Gastroesophageal sphincter (tissue), 4 donors: ENCODE results near the gene RIPK4. TPM values are rescaled to one million over a fixed set of nuclear protein-coding genes. Genes with fewer than 3 reads are reported as not detected.
"Not testable (repeated sequence)": the region's sequence is repeated elsewhere in the genome, so short reads cannot be mapped to it uniquely, and the experiment has no call there.

Experiments
- ATAC-seq: fragments of 150-250 bp; one replicate; pipeline ENCODE4 v1.9.1; 2016; ENCODE audit warnings: mild to moderate bottlenecking, moderate library complexity
- H3K27ac ChIP-seq, 4 donors: fragments of 200-600 bp; sonication (generic) in 3 of 4; 1 replicate in 3 of 4; 2 replicates in 1 of 4; pipeline ENCODE4 v1.5.1; 2016 to 2019
- H3K27me3 ChIP-seq: fragments of 200-600 bp; sonication (generic); one replicate; pipeline ENCODE4 v1.5.1; 2019
- H3K36me3 ChIP-seq, 2 donors: fragments of 200-600 bp; sonication (generic); one replicate each; pipeline ENCODE4 v1.5.1; 2019; ENCODE audit warnings: control low read depth in 1 of 2
- H3K4me1 ChIP-seq, 3 donors: fragments of 200-600 bp; sonication (generic); 1 replicate in 2 of 3; 2 replicates in 1 of 3; pipeline ENCODE4 v1.5.1; 2016 to 2019; ENCODE audit warnings: control low read depth in 2 of 3
- H3K4me3 ChIP-seq, 2 donors: fragments of 200-600 bp; sonication (generic); one replicate each; pipeline ENCODE4 v1.5.1; 2019; ENCODE audit warnings: mild to moderate bottlenecking in 1 of 2, moderate library complexity in 1 of 2
- H3K9me3 ChIP-seq, 3 donors: fragments of 200-600 bp; sonication (generic); one replicate each; pipeline ENCODE4 v1.5.1; 2017 to 2019; ENCODE audit warnings: control low read depth in 2 of 3
- CTCF ChIP-seq, 4 experiments: fragments of 200-600 bp in 2 of 4; fragments of 450-650 bp in 2 of 4; sonication (generic) in 1 of 4; IDR thresholded peaks; one replicate each; pipeline ENCODE4 v1.5.1; 2017 to 2019; ENCODE audit warnings: antibody characterized with exemption in 4 of 4, mild to moderate bottlenecking in 2 of 4, moderate library complexity in 2 of 4
- EP300 ChIP-seq: sonication (generic); formaldehyde crosslinking; IDR thresholded peaks from one replicate; pipeline ENCODE4 v1.6.1; 2017; ENCODE audit warnings: antibody characterized with exemption, mild to moderate bottlenecking
- POLR2A ChIP-seq, 2 donors: fragments of 450-650 bp; IDR thresholded peaks; one replicate each; pipeline ENCODE4 v1.6.1; 2017; ENCODE audit warnings: antibody characterized with exemption in 2 of 2, mild to moderate bottlenecking in 2 of 2, moderate library complexity in 1 of 2
- POLR2AphosphoS5 ChIP-seq: sonication (generic); formaldehyde crosslinking; IDR thresholded peaks from one replicate; pipeline ENCODE4 v1.6.1; 2017; ENCODE audit warnings: antibody characterized with exemption
- WGBS, 2 donors: methylation state at CpG; one replicate each; pipeline ENCODE4 v1.1.5; 2018; ENCODE audit warnings: low coverage in 1 of 2; 5-methylcytosine and 5-hydroxymethylcytosine counted together
- total RNA-seq, 4 donors: library from RNA; depleted of rRNA; stranded (reverse); fragments of >200 nt; gene quantifications; one replicate each; pipeline ENCODE4 v1.1.0, GENCODE V29; 2016

Gene RIPK4
- total RNA-seq, 4 donors from 2014 or later = 0.40 to 5.8 (median 1.5) TPM

GRCh38 chr21:41726630-41726969 is 40.3 kb downstream of the RIPK4 start:
- peaks cover 0 to 8% (median 0%) of the 10 kb centered on the region in 3 donors for H3K4me1 ChIP-seq
- H3K4me3 ChIP-seq = no peak overlapping the region
- TF ChIP-seq POLR2AphosphoS5 (no peak), POLR2A (IDR thresholded peaks at IDR 0.05) (no peak), EP300 (no peak), CTCF (IDR thresholded peaks at IDR 0.05) (no peak)
- H3K36me3 ChIP-seq = no peaks in the 10 kb centered on the region
- no peak overlapping the region for H3K27ac ChIP-seq
- peaks cover 83% of the 10 kb centered on the region for H3K27me3 ChIP-seq
- WGBS, 2 donors = 84% methylated on average over 3 of the region's 9 CpGs; no CpG with 5 or more reads in 1 of the 2 donors
- no peak for ATAC-seq
- peaks cover 0 to 6% (median 0%) of the 10 kb centered on the region in 3 donors for H3K9me3 ChIP-seq

GRCh38 chr21:41726058-41726558 is 40.7 kb downstream of the RIPK4 start:
- H3K27me3 ChIP-seq = peaks cover 83% of the 10 kb centered on the region
- no peak overlapping the region for H3K4me3 ChIP-seq

GRCh38 chr21:41725421-41726031 is 41.3 kb downstream of the RIPK4 start:
- Histone ChIP-seq H3K27me3 (peaks cover 88% of the 10 kb centered on the region), H3K4me1 (peaks cover 0 to 8% (median 0%) of the 10 kb centered on the region in 3 donors), H3K27ac (no peak overlapping the region), H3K36me3 (no peaks in the 10 kb centered on the region), H3K4me3 (no peak overlapping the region), H3K9me3 (no peaks in the 10 kb centered on the region)
- TF ChIP-seq CTCF (IDR thresholded peaks at IDR 0.05) = no peak
- no peak for TF ChIP-seq EP300
- TF ChIP-seq POLR2AphosphoS5 = no peak
- TF ChIP-seq POLR2A (IDR thresholded peaks at IDR 0.05) = no peak
- ATAC-seq = no peak
- WGBS, 2 donors = 35 to 41% methylated on average over 2 of the region's 33 CpGs

More at GRCh38 chr21:41726058-41726558, 40.7 kb downstream of the RIPK4 start:
- Histone ChIP-seq H3K27ac (no peak overlapping the region), H3K9me3 (peaks cover 0 to under 1% (median 0%) of the 10 kb centered on the region in 3 donors), H3K4me1 (peaks cover 0 to 8% (median 0%) of the 10 kb centered on the region in 3 donors), H3K36me3 (no peaks in the 10 kb centered on the region)
- WGBS, 2 donors = 20 to 64% methylated on average over 1 to 8 of the region's 19 CpGs
- no peak for TF ChIP-seq CTCF (IDR thresholded peaks at IDR 0.05)
- TF ChIP-seq EP300 = no peak
- TF ChIP-seq POLR2AphosphoS5 = no peak
- no peak for TF ChIP-seq POLR2A (IDR thresholded peaks at IDR 0.05)
- no peak for ATAC-seq

GRCh38 chr21:41723835-41724234 is 43.0 kb downstream of the RIPK4 start:
- ATAC-seq, H3K27ac ChIP-seq, H3K9me3 ChIP-seq, H3K4me3 ChIP-seq, H3K36me3 ChIP-seq, H3K4me1 ChIP-seq: not testable (repeated sequence)
- H3K27me3 ChIP-seq = peaks cover 73% of the 10 kb centered on the region
- WGBS, 2 donors = 64 to 79% methylated on average over 3 to 7 of the region's 9 CpGs

- peaks cover 0 to 8% (median 0%) of the 10 kb centered on the region in 3 donors for H3K4me1 ChIP-seq
- H3K9me3 ChIP-seq = no peaks in the 10 kb centered on the region
- no peaks in the 10 kb centered on the region for H3K36me3 ChIP-seq
- no peak for ATAC-seq
- 72 to 73% methylated on average over 9 to 12 of the region's 20 CpGs for WGBS, 2 donors
- no peak overlapping the region for H3K27ac ChIP-seq
- peaks cover 67% of the 10 kb centered on the region for H3K27me3 ChIP-seq
- TF ChIP-seq EP300 (no peak), POLR2A (IDR thresholded peaks at IDR 0.05) (no peak), POLR2AphosphoS5 (no peak), CTCF (IDR thresholded peaks at IDR 0.05) (no peak)
- H3K4me3 ChIP-seq = no peak overlapping the region
Observed at GRCh38 chr21:41722052-41723018, 44.5 kb downstream of the RIPK4 start.
